K562 (cell line): Measurements from ENCODE around the gene NRXN3. TPM values are rescaled to one million over a fixed set of nuclear protein-coding genes. Genes with fewer than 3 reads are reported as not detected.

Source experiments
- ATAC-seq: fragments of 200-7000 bp; cut with Tn5 transposase; 3 replicates; pipeline ENCODE4 v1.9.1; 2020; ENCODE audit warnings: moderate library complexity
- BruUV-seq: library from RNA; stranded (reverse); fragments of 400-500 nt; replicated peaks from 2 replicates; lab custom pipeline; 2021; lab: Mats Ljungman, UMichigan
- CTCF ChIA-PET: fragments of 300-600 bp; formaldehyde crosslinking; extraction: SDS; loops from one replicate; lab custom pipeline; 2021; ENCODE audit warnings: low intra/inter-chr PET ratio; lab: Yijun Ruan, JAX
- POLR2A ChIA-PET: fragments of 300-600, 350-650 bp; sonication (Branson Sonifier 250); formaldehyde crosslinking; extraction: SDS; loops from one replicate; lab custom pipeline; 2021; ENCODE audit warnings: antibody characterized with exemption, inconsistent platforms; lab: Yijun Ruan, JAX
- DNase-seq, 4 experiments: peaks; one replicate each; pipeline versions ENCODE4 v3.0.0 to v3.0.0-alpha.2; 2011 to 2018; ENCODE audit warnings: low spot score in 3 of 4, mixed read lengths in 3 of 4; ENCODE audit errors: extremely low read depth in 1 of 4
- FAIRE-seq: peaks from 2 replicates; lab custom pipeline; 2011; peaks lifted over from hg19 to GRCh38; lab: Jason Lieb, UNC
- H2AFZ ChIP-seq: 2 replicates; pipeline ENCODE4 v1.6.0; 2011; ENCODE audit warnings: low read depth, low read length, control low read depth, inconsistent platforms
- H3K27ac ChIP-seq: fragments of 200-600 bp; 3 replicates; pipeline ENCODE4 v1.8.0; 2011; ENCODE audit warnings: low read depth, mild to moderate bottlenecking, control low read depth, inconsistent platforms, low read length, moderate library complexity, mixed read lengths; ENCODE audit errors: extremely low read depth
- H3K27me3 ChIP-seq, 2 experiments: fragments of 300-600 bp in 1 of 2; 2 replicates in 1 of 2; 3 replicates in 1 of 2; pipeline versions ENCODE4 v1.6.0 to v1.8.0; 2011; ENCODE audit warnings: inconsistent platforms in 2 of 2, low read length in 2 of 2, mild to moderate bottlenecking in 1 of 2, mixed read lengths in 1 of 2, moderate library complexity in 1 of 2; ENCODE audit not compliant: control insufficient read depth in 2 of 2, insufficient read depth in 2 of 2
- H3K36me3 ChIP-seq: fragments of 300-600 bp; 3 replicates; pipeline ENCODE4 v1.8.0; 2011; ENCODE audit warnings: mild to moderate bottlenecking, low read length, inconsistent platforms; ENCODE audit not compliant: control insufficient read depth, insufficient read depth
- H3K4me1 ChIP-seq, 2 experiments: fragments of 200-600 bp in 1 of 2; replicated peaks in 1 of 2; 2 replicates in 1 of 2; 3 replicates in 1 of 2; pipeline versions ENCODE4 v1.5.1 to v1.8.0; 2011; ENCODE audit warnings: inconsistent platforms in 2 of 2, low read length in 2 of 2, mild to moderate bottlenecking in 1 of 2, mixed read lengths in 1 of 2, moderate library complexity in 1 of 2; ENCODE audit not compliant: control insufficient read depth in 2 of 2, insufficient read depth in 2 of 2
- H3K4me2 ChIP-seq: 2 replicates; pipeline ENCODE4 v1.6.1; 2011; ENCODE audit warnings: low read length, control low read depth, inconsistent platforms, mixed read lengths; ENCODE audit not compliant: insufficient read depth
- H3K4me3 ChIP-seq: fragments of 200-600 bp; sonication (generic), shearing (Covaris generic); 2 replicates; pipeline ENCODE4 v1.5.1; 2016; ENCODE audit warnings: control low read depth, inconsistent platforms
- H3K79me2 ChIP-seq: fragments of 200-600 bp; 3 replicates; pipeline ENCODE4 v1.8.0; 2011; ENCODE audit warnings: low read length, inconsistent platforms; ENCODE audit not compliant: control insufficient read depth, insufficient read depth
- H3K9ac ChIP-seq, 2 experiments: 2 replicates each; pipeline versions ENCODE4 v1.6.0 to v1.6.1; 2011; ENCODE audit warnings: low read depth in 2 of 2, low read length in 2 of 2, control low read depth in 1 of 2, inconsistent platforms in 1 of 2, mild to moderate bottlenecking in 1 of 2, mixed read lengths in 1 of 2; ENCODE audit not compliant: insufficient read depth in 1 of 2
- H3K9me1 ChIP-seq: one replicate; pipeline ENCODE4 v1.6.0; 2011; ENCODE audit warnings: inconsistent platforms, mild to moderate bottlenecking, low read length, moderate library complexity; ENCODE audit not compliant: control insufficient read depth, insufficient read depth
- H3K9me3 ChIP-seq: replicated peaks from 2 replicates; pipeline ENCODE4 v1.5.1; 2011; ENCODE audit warnings: low read depth, low read length, inconsistent platforms; ENCODE audit not compliant: control insufficient read depth, insufficient read depth
- H4K20me1 ChIP-seq: replicated peaks from 2 replicates; pipeline ENCODE4 v1.6.1; 2011; ENCODE audit warnings: low read length, inconsistent platforms, mixed read lengths; ENCODE audit not compliant: control insufficient read depth, insufficient read depth
- ARHGAP35 ChIP-seq: fragments of 450-650 bp; IDR thresholded peaks from 2 replicates; pipeline ENCODE4 v1.6.1; 2018; ENCODE audit not compliant: partially characterized antibody
- ARID3A ChIP-seq: IDR thresholded peaks from 2 replicates; pipeline ENCODE4 v1.6.1; 2012; ENCODE audit warnings: low read depth, low read length, improper control_type of control experiment, borderline replicate concordance
- ATF2 ChIP-seq: sonication (generic); formaldehyde crosslinking; IDR thresholded peaks from 2 replicates; pipeline ENCODE4 v1.8.1; 2022; ENCODE audit warnings: missing genetic modification reagents
- CEBPG ChIP-seq, 3 experiments: fragments of 200-800 bp in 1 of 3; sonication (Bioruptor generic) in 1 of 3; sonication (generic) in 1 of 3; formaldehyde crosslinking in 1 of 3; IDR thresholded peaks in 2 of 3; conservative IDR thresholded peaks in 1 of 3; 2 replicates each; pipeline versions ENCODE4 v1.6.1 to v1.8.0; 2016 to 2022; ENCODE audit warnings: missing compliant biosample characterization in 2 of 3, missing genetic modification characterization in 2 of 3, mild to moderate bottlenecking in 1 of 3, missing genetic modification reagents in 1 of 3
- EHMT2 ChIP-seq: fragments of 450-650 bp; IDR thresholded peaks from 2 replicates; pipeline ENCODE4 v1.6.1; 2018; ENCODE audit warnings: antibody characterized with exemption
- ELK3 ChIP-seq: fragments of 450-650 bp; formaldehyde crosslinking; IDR thresholded peaks from 2 replicates; pipeline ENCODE4 v1.4.0; 2020; ENCODE audit warnings: mild to moderate bottlenecking
- MAZ ChIP-seq, 2 experiments: fragments of 450-650 bp in 1 of 2; sonication (generic) in 1 of 2; formaldehyde crosslinking; IDR thresholded peaks in 1 of 2; conservative IDR thresholded peaks in 1 of 2; 2 replicates each; pipeline versions ENCODE4 v1.4.0 to v1.5.0; 2020; ENCODE audit warnings: mild to moderate bottlenecking in 1 of 2, missing genetic modification reagents in 1 of 2
- MNT ChIP-seq, 2 experiments: fragments of 450-650 bp; conservative IDR thresholded peaks; 2 replicates each; pipeline ENCODE4 v1.6.1; 2017; ENCODE audit warnings: mild to moderate bottlenecking in 2 of 2, moderate library complexity in 2 of 2
- PRMT5 ChIP-seq: sonication (generic); formaldehyde crosslinking; IDR thresholded peaks from 2 replicates; pipeline ENCODE4 v1.5.0; 2020; ENCODE audit warnings: missing genetic modification reagents
- SMAD4 ChIP-seq: fragments of 250-450 bp; sonication (Bioruptor Pico); conservative IDR thresholded peaks from 2 replicates; pipeline ENCODE4 v1.8.0; 2021; ENCODE audit warnings: inconsistent platforms, mild to moderate bottlenecking, moderate library complexity
- SRF ChIP-seq, 2 experiments: fragments of 250-450, 450-650 bp in 1 of 2; sonication (Bioruptor Pico) in 1 of 2; sonication (generic) in 1 of 2; formaldehyde crosslinking; IDR thresholded peaks; 2 replicates each; pipeline versions ENCODE4 v1.5.0 to v1.5.1; 2020 to 2022; ENCODE audit warnings: mild to moderate bottlenecking in 1 of 2, missing genetic modification reagents in 1 of 2
- TBP ChIP-seq: optimal IDR thresholded peaks from 2 replicates; pipeline ENCODE3; 2011; ENCODE audit warnings: low read depth, low read length, improper control_type of control experiment
- U2AF2 ChIP-seq: fragments of 200-400 bp; formaldehyde crosslinking; optimal IDR thresholded peaks from 2 replicates; pipeline ENCODE3; 2017; ENCODE audit warnings: low read depth, mild to moderate bottlenecking, low read length
- ZNF41 ChIP-seq: fragments of 250-450 bp; sonication (Bioruptor Pico); conservative IDR thresholded peaks from 2 replicates; pipeline ENCODE4 v1.4.0; 2020; ENCODE audit warnings: mild to moderate bottlenecking
- WGBS: fragments of 100-300 bp; shearing (Covaris generic); methylation state at CpG from one replicate; pipeline ENCODE4 v1.1.6; 2016; ENCODE audit warnings: low coverage, mixed read lengths; ENCODE audit not compliant: insufficient coverage; ENCODE audit errors: missing lambda C conversion rate; 5-methylcytosine and 5-hydroxymethylcytosine counted together
- in situ Hi-C: fragments of 300-500 bp; cut with MboI; formaldehyde crosslinking; loops from 4 replicates; pipeline ENCODE4 v1.15.0; 2018; ENCODE audit warnings: inconsistent platforms, mixed read lengths
- intact Hi-C: fragments of 100-400 bp; cut with micrococcal nuclease; formaldehyde crosslinking; loops from 2 replicates; pipeline ENCODE4 v1.14.2; 2022
- polyA plus RNA-seq, 8 experiments: library from polyadenylated mRNA; depleted of rRNA in 4 of 8; stranded (reverse) in 5 of 8; unstranded in 3 of 8; fragments of >200 nt; fragmentation: Nextera tagmentation in 2 of 8; fragmentation: Illumina TruSeq in 1 of 8; extraction: Ambion mirVana in 2 of 8; extraction: Trizol in 1 of 8; gene quantifications; 2 replicates each; pipeline versions ENCODE4 v1.2.1 to v1.2.3, GENCODE V29; 2011 to 2014; ENCODE audit warnings: inconsistent platforms in 1 of 8, missing spikeins in 1 of 8
- total RNA-seq, 7 experiments: library from RNA; depleted of rRNA in 6 of 7; stranded (reverse); fragments of >200 nt in 6 of 7; fragmentation: Illumina TruSeq in 2 of 7; extraction: Trizol in 2 of 7; gene quantifications; 2 replicates each; pipeline versions ENCODE4 v1.2.1 to v1.2.3, GENCODE V29; 2011 to 2021; ENCODE audit warnings: low replicate concordance in 1 of 7

The NRXN3 gene
- total and polyA plus RNA-seq, 9 of the 15 experiments (the other 6 are each of a cell fraction or from before 2014, with no cell fraction given), result 0.09 TPM; not detected in 8

- Histone ChIP-seq H3K4me2 (no peak overlapping the region), H2AFZ (no peak overlapping the region), H3K79me2 (no peaks in the 10 kb centered on the region), H3K4me3 (no peak overlapping the region), H3K27me3 (no peaks in the 10 kb centered on the region), H3K4me1 (no peaks in the 10 kb centered on the region), H3K9ac (no peak overlapping the region), H4K20me1 (no peaks in the 10 kb centered on the region), H3K27ac (no peak overlapping the region), H3K36me3 (no peaks in the 10 kb centered on the region), H3K9me1 (no peaks in the 10 kb centered on the region), H3K9me3 (no peaks in the 10 kb centered on the region)
- ATAC-seq (no peak), DNase-seq (no peak), FAIRE-seq (no peak)
- 0% methylated on average over 1 of the region's 1 CpG for WGBS
- no TSS peak for BruUV-seq
- POLR2A ChIA-PET, result no interaction called here
- intact Hi-C loops, result no loop called here
- in situ Hi-C loops, result no loop called here
- CTCF ChIA-PET, result no interaction called here
- TF ChIP-seq TBP (no peak), U2AF2 (no peak), ARID3A (no peak), ZNF41 (no peak), MNT (conservative IDR thresholded peaks at IDR 0.05) (no peak), ARHGAP35 (no peak), ELK3 (CRISPR knock-in tag) (no peak), SMAD4 (no peak), ATF2 (CRISPR knock-in tag) (no peak), EHMT2 (no peak), SRF (CRISPR knock-in tag; IDR thresholded peaks at IDR 0.05) (no peak), CEBPG (CRISPR knock-in tag; IDR thresholded peaks at IDR 0.05) (no peak), CEBPG (tag; conservative IDR thresholded peaks at IDR 0.05 in 1 of 2, IDR thresholded peaks at IDR 0.05 in 1 of 2) (no peak), PRMT5 (CRISPR knock-in tag) (no peak), MAZ (CRISPR knock-in tag; conservative IDR thresholded peaks at IDR 0.05 in 1 of 2, IDR thresholded peaks at IDR 0.05 in 1 of 2) (no peak)
These were observed 1635.5 kb downstream of the NRXN3 start for GRCh38 chr14:79805636-79806035.
